ENCODE measurements around the gene THADA. TPM values are rescaled to one million over a fixed set of nuclear protein-coding genes. Genes with fewer than 3 reads are reported as not detected.

THADA gene
- total and polyA plus RNA-seq, 10 donors = 14.2 to 51.3 (median 40.0) TPM

DNA sequence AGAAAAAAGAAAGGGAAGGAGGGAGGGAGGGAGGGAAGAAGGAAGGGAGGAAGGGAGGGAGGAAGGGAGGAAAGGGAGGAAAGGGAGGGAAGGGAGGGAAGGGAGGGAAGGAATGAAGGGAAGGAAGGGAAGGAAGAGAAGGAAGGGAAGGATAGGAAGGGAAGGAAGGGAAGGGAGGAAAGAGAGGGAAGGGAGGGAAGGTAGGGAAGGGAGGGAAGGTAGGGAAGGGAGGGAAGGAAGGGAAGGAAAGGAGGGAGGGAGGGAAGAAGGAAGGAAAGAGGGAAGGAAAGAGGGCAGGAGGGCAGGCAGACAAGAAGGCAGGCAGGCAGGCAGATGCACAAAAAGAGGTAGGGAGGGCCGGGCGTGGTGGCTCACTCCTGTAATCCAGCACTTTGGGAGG lies 74.9 kb downstream of the THADA start:
- no peaks in the 10 kb centered on the region for H3K27me3 ChIP-seq (replicated peaks in 1 of 7)
- WGBS, 5 donors = 90 to 100% (median 98%) methylated on average over 2 of the region's 2 CpGs
- intact Hi-C loops (cut with DNase I; ENCODE audit: low total_unique reads) = no loop called here
- no peak for DNase-seq
- H3K9me3 ChIP-seq = peaks cover 0 to 8% (median 2%) of the 10 kb centered on the region in 8 donors
- H3K27ac ChIP-seq = no peak overlapping the region
- H3K4me3 ChIP-seq = no peak overlapping the region
- H3K36me3 ChIP-seq = peaks cover 0 to 14% (median 0%) of the 10 kb centered on the region in 6 donors
- peaks cover 13 to 46% (median 30%) of the 10 kb centered on the region in 6 donors for H3K4me1 ChIP-seq
- TF ChIP-seq POLR2A (IDR thresholded peaks at IDR 0.05) = no peak
- TF ChIP-seq, protein P1, sequence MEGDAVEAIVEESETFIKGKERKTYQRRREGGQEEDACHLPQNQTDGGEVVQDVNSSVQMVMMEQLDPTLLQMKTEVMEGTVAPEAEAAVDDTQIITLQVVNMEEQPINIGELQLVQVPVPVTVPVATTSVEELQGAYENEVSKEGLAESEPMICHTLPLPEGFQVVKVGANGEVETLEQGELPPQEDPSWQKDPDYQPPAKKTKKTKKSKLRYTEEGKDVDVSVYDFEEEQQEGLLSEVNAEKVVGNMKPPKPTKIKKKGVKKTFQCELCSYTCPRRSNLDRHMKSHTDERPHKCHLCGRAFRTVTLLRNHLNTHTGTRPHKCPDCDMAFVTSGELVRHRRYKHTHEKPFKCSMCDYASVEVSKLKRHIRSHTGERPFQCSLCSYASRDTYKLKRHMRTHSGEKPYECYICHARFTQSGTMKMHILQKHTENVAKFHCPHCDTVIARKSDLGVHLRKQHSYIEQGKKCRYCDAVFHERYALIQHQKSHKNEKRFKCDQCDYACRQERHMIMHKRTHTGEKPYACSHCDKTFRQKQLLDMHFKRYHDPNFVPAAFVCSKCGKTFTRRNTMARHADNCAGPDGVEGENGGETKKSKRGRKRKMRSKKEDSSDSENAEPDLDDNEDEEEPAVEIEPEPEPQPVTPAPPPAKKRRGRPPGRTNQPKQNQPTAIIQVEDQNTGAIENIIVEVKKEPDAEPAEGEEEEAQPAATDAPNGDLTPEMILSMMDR (IDR thresholded peaks at IDR 0.05 in 8 of 11, conservative IDR thresholded peaks at IDR 0.05 in 3 of 11) = no peak
- no peak for TF ChIP-seq POLR2AphosphoS5 (IDR thresholded peaks at IDR 0.05)

DNA sequence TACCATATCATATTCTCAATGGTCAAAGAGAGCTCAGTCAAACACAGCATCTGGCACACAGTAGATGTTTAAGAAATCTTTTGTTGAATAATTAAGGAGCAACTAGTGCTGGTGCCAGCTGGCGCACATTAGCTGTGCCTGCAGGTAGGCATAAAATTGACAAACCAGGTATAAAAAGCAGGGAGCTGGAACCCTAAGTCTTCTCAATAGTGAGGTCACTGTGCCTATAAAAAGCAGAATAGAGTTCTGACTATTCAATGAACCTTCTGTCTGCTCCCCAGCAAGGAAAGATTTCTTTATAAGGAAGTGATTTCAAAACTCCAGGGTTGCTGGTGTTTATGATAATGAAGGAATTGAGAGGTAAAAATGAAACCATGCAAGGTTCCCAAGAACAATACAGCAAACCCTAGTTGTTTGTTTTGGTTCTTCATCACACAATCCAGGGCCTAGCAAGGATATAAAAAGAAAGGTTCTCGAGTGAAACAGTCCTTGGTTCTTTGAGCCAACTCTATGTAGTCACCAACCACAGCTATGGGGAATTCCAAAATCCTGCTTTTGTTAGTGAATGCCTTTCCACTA lies 76.1 kb downstream of the THADA start:
- peaks cover 0 to 2% (median 0%) of the 10 kb centered on the region in 6 donors for H3K36me3 ChIP-seq
- no peak overlapping the region for H3K4me3 ChIP-seq
- peaks cover 13 to 52% (median 32%) of the 10 kb centered on the region in 6 donors for H3K4me1 ChIP-seq
- WGBS, 5 donors = 55 to 66% (median 59%) methylated on average over 2 of the region's 2 CpGs
- no peaks in the 10 kb centered on the region for H3K27me3 ChIP-seq (replicated peaks in 1 of 7)
- DNase-seq = no peak
- intact Hi-C loops (cut with DNase I; ENCODE audit: low total_unique reads) = no loop called here
- no peaks in the 10 kb centered on the region for H3K9me3 ChIP-seq
- H3K27ac ChIP-seq = peak overlapping the region in 7 of 8 donors; percentile 25 to 71 (median 59)
- TF ChIP-seq, protein P1 (IDR thresholded peaks at IDR 0.05 in 8 of 11, conservative IDR thresholded peaks at IDR 0.05 in 3 of 11) = no peak

DNA sequence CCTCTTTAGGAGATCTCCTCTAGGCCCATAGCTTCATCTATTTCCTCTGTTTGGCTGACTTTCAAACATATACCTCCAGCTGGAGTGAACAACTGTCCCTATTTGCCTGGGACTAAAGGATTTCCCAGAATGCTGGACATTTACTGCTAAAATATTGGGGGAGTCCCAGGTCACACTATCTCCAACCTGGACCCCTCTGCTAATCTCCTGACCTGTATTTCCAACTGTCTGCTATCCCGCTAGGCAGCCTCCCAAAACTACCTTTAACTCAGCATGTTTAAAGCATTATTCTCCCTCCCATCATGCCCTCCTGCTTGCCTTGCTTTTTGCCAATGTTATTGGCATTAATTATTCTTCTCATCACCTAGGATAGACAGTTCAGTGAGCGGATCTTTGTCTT lies 77.1 kb downstream of the THADA start:
- DNase-seq = no peak
- Histone ChIP-seq H3K4me1 (peaks cover 11 to 52% (median 26%) of the 10 kb centered on the region in 6 donors), H3K27me3 (replicated peaks in 1 of 7) (no peaks in the 10 kb centered on the region), H3K4me3 (no peak overlapping the region), H3K36me3 (no peaks in the 10 kb centered on the region), H3K9me3 (no peaks in the 10 kb centered on the region), H3K27ac (peak overlapping the region in 7 of 8 donors; percentile 2 to 71 (median 45))
- 95 to 99% (median 96%) methylated on average over 2 of the region's 2 CpGs for WGBS, 5 donors
- intact Hi-C loops (cut with DNase I; ENCODE audit: low total_unique reads) = no loop called here
- no peak for TF ChIP-seq POLR2A (IDR thresholded peaks at IDR 0.05)
- no peak for TF ChIP-seq POLR2AphosphoS5 (IDR thresholded peaks at IDR 0.05)
- TF ChIP-seq, protein P1 (IDR thresholded peaks at IDR 0.05 in 8 of 11, conservative IDR thresholded peaks at IDR 0.05 in 3 of 11) = no peak

DNA sequence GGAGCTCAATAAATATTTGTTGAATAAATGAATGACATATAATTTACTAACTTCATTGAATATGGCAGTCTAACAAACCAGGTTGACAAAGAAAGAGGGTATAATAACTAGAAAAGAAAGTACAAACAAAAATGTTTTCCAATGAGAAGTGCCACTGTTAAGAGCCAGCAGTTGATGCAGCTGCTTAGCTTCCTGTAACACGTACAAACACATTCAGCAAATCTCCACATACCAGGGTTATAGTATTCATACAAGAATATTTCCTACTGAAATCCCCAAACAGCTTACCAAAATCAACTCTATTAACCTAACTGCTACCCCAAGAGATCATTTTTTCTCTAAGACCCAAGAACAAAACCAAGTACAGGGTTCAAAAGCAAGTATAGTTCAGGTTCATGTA lies 77.7 kb downstream of the THADA start:
- H3K9me3 ChIP-seq = no peaks in the 10 kb centered on the region
- WGBS, 5 donors = 18 to 35% (median 23%) methylated on average over 1 of the region's 1 CpG
- TF ChIP-seq POLR2AphosphoS5 (IDR thresholded peaks at IDR 0.05) (no peak), POLR2A (IDR thresholded peaks at IDR 0.05) (no peak)
- TF ChIP-seq, protein P1 (IDR thresholded peaks at IDR 0.05 in 8 of 11, conservative IDR thresholded peaks at IDR 0.05 in 3 of 11) = no peak
- H3K36me3 ChIP-seq = peaks cover 0 to 3% (median 0%) of the 10 kb centered on the region in 6 donors
- no peak for DNase-seq
- H3K4me1 ChIP-seq = peaks cover 11 to 52% (median 26%) of the 10 kb centered on the region in 6 donors
- no peaks in the 10 kb centered on the region for H3K27me3 ChIP-seq (replicated peaks in 1 of 7)
- peak overlapping the region in 7 of 8 donors; percentile 21 to 71 (median 45) for H3K27ac ChIP-seq
- intact Hi-C loops (cut with DNase I; ENCODE audit: low total_unique reads) = no loop called here
- no peak overlapping the region for H3K4me3 ChIP-seq
